ENCODE data around the gene PDZRN4. TPM values are rescaled to one million over a fixed set of nuclear protein-coding genes. Genes with fewer than 3 reads are reported as not detected.
A peak's percentile ranks its signal among the peaks of the same experiment; 100 is the strongest.
"Not testable (repeated sequence)": the region's sequence is repeated elsewhere in the genome, so short reads cannot be mapped to it uniquely, and the experiment has no call there.

PDZRN4 gene
- total and polyA plus RNA-seq, 9 donors: 1.5 to 5.0 (median 2.9) TPM

- no peaks in the 10 kb centered on the region for H3K36me3 ChIP-seq (ENCODE audit: control insufficient read depth, insufficient read depth, low read length)
- peaks cover 29% of the 10 kb centered on the region for H3K27me3 ChIP-seq (ENCODE audit: control insufficient read depth, insufficient read depth, low read length)
- WGBS (ENCODE audit: insufficient coverage): no CpG with 5 or more reads among the region's 3 CpGs
- DNase-seq: peak; percentile 78
- no peaks in the 10 kb centered on the region for H3K9me3 ChIP-seq (replicated peaks; ENCODE audit: control insufficient read depth, low read depth, low read length)
- H3K4me1 ChIP-seq (ENCODE audit: control insufficient read depth, insufficient read depth, low read length): peaks cover 12% of the 10 kb centered on the region
- H3K4me3 ChIP-seq (ENCODE audit: low read length): no peak overlapping the region
- no peak overlapping the region for H3K27ac ChIP-seq (ENCODE audit: low read length)
These were observed 2.1 kb upstream of the PDZRN4 start for GRCh38 chr12:41186026-41186425.

- Histone ChIP-seq H3K27ac (ENCODE audit: low read length) (no peak overlapping the region), H3K4me3 (ENCODE audit: low read length) (peak overlapping the region; percentile 1), H3K36me3 (ENCODE audit: control insufficient read depth, insufficient read depth, low read length) (no peaks in the 10 kb centered on the region), H3K9me3 (replicated peaks; ENCODE audit: control insufficient read depth, low read depth, low read length) (no peaks in the 10 kb centered on the region), H3K4me1 (ENCODE audit: control insufficient read depth, insufficient read depth, low read length) (peaks cover 12% of the 10 kb centered on the region), H3K27me3 (ENCODE audit: control insufficient read depth, insufficient read depth, low read length) (peaks cover 29% of the 10 kb centered on the region)
- WGBS (ENCODE audit: insufficient coverage): under 1% methylated on average over 29 of the region's 49 CpGs
- DNase-seq: no peak
These were observed 798 bp downstream of the PDZRN4 start for GRCh38 chr12:41188841-41189394.

- Histone ChIP-seq H3K27me3 (ENCODE audit: control insufficient read depth, insufficient read depth, low read length) (peaks cover 29% of the 10 kb centered on the region), H3K27ac (ENCODE audit: low read length) (no peak overlapping the region), H3K4me1 (ENCODE audit: control insufficient read depth, insufficient read depth, low read length) (peaks cover 12% of the 10 kb centered on the region), H3K9me3 (replicated peaks; ENCODE audit: control insufficient read depth, low read depth, low read length) (no peaks in the 10 kb centered on the region), H3K4me3 (ENCODE audit: low read length) (peak overlapping the region; percentile 2), H3K36me3 (ENCODE audit: control insufficient read depth, insufficient read depth, low read length) (no peaks in the 10 kb centered on the region)
- no peak for DNase-seq
- 1% methylated on average over 16 of the region's 34 CpGs for WGBS (ENCODE audit: insufficient coverage)
These were observed 1.5 kb downstream of the PDZRN4 start for GRCh38 chr12:41189395-41190251.

GRCh38 chr12:41190338-41190737 lies 2.2 kb downstream of the PDZRN4 start:
- H3K27ac ChIP-seq (ENCODE audit: low read length): no peak overlapping the region
- no peaks in the 10 kb centered on the region for H3K36me3 ChIP-seq (ENCODE audit: control insufficient read depth, insufficient read depth, low read length)
- H3K4me3 ChIP-seq (ENCODE audit: low read length): no peak overlapping the region
- WGBS (ENCODE audit: insufficient coverage): no CpG with 5 or more reads among the region's 5 CpGs
- H3K9me3 ChIP-seq (replicated peaks; ENCODE audit: control insufficient read depth, low read depth, low read length): no peaks in the 10 kb centered on the region
- peaks cover 12% of the 10 kb centered on the region for H3K4me1 ChIP-seq (ENCODE audit: control insufficient read depth, insufficient read depth, low read length)
- H3K27me3 ChIP-seq (ENCODE audit: control insufficient read depth, insufficient read depth, low read length): peaks cover 29% of the 10 kb centered on the region
- no peak for DNase-seq

- H3K36me3 ChIP-seq (ENCODE audit: control insufficient read depth, insufficient read depth, low read length); H3K4me3 ChIP-seq (ENCODE audit: low read length); DNase-seq; H3K27ac ChIP-seq (ENCODE audit: low read length); H3K9me3 ChIP-seq (replicated peaks; ENCODE audit: control insufficient read depth, low read depth, low read length): not testable (repeated sequence)
- H3K27me3 ChIP-seq (ENCODE audit: control insufficient read depth, insufficient read depth, low read length): peaks cover 29% of the 10 kb centered on the region
- peaks cover 12% of the 10 kb centered on the region for H3K4me1 ChIP-seq (ENCODE audit: control insufficient read depth, insufficient read depth, low read length)
- WGBS (ENCODE audit: insufficient coverage): no CpG with 5 or more reads among the region's 3 CpGs
These were observed 3.4 kb downstream of the PDZRN4 start for GRCh38 chr12:41191549-41191948.

- DNase-seq: no peak
- WGBS (ENCODE audit: insufficient coverage): no CpG with 5 or more reads among the region's 1 CpG
- H3K27me3 ChIP-seq (ENCODE audit: control insufficient read depth, insufficient read depth, low read length): peaks cover 15% of the 10 kb centered on the region
- H3K4me3 ChIP-seq (ENCODE audit: low read length): no peak overlapping the region
- no peak overlapping the region for H3K27ac ChIP-seq (ENCODE audit: low read length)
- H3K9me3 ChIP-seq (replicated peaks; ENCODE audit: control insufficient read depth, low read depth, low read length): no peaks in the 10 kb centered on the region
- no peaks in the 10 kb centered on the region for H3K36me3 ChIP-seq (ENCODE audit: control insufficient read depth, insufficient read depth, low read length)
- peaks cover 7% of the 10 kb centered on the region for H3K4me1 ChIP-seq (ENCODE audit: control insufficient read depth, insufficient read depth, low read length)
These were observed 5.2 kb downstream of the PDZRN4 start for GRCh38 chr12:41193311-41193710.

- no peaks in the 10 kb centered on the region for H3K36me3 ChIP-seq (ENCODE audit: control insufficient read depth, insufficient read depth, low read length)
- WGBS (ENCODE audit: insufficient coverage): 42% methylated on average over 1 of the region's 2 CpGs
- no peak overlapping the region for H3K4me3 ChIP-seq (ENCODE audit: low read length)
- no peaks in the 10 kb centered on the region for H3K9me3 ChIP-seq (replicated peaks; ENCODE audit: control insufficient read depth, low read depth, low read length)
- H3K27me3 ChIP-seq (ENCODE audit: control insufficient read depth, insufficient read depth, low read length): no peaks in the 10 kb centered on the region
- DNase-seq: no peak
- H3K27ac ChIP-seq (ENCODE audit: low read length): no peak overlapping the region
- H3K4me1 ChIP-seq (ENCODE audit: control insufficient read depth, insufficient read depth, low read length): no peaks in the 10 kb centered on the region
These were observed 13.9 kb downstream of the PDZRN4 start for GRCh38 chr12:41202051-41202450.

- Histone ChIP-seq H3K27ac (ENCODE audit: low read length) (no peak overlapping the region), H3K4me3 (ENCODE audit: low read length) (no peak overlapping the region), H3K27me3 (ENCODE audit: control insufficient read depth, insufficient read depth, low read length) (no peaks in the 10 kb centered on the region), H3K36me3 (ENCODE audit: control insufficient read depth, insufficient read depth, low read length) (no peaks in the 10 kb centered on the region), H3K4me1 (ENCODE audit: control insufficient read depth, insufficient read depth, low read length) (no peaks in the 10 kb centered on the region), H3K9me3 (replicated peaks; ENCODE audit: control insufficient read depth, low read depth, low read length) (no peaks in the 10 kb centered on the region)
- 67% methylated on average over 2 of the region's 4 CpGs for WGBS (ENCODE audit: insufficient coverage)
- DNase-seq: peak; percentile 39
These were observed 17.1 kb downstream of the PDZRN4 start for GRCh38 chr12:41205070-41205709.

GRCh38 chr12:41206298-41206697 lies 18.2 kb downstream of the PDZRN4 start:
- Histone ChIP-seq H3K4me1 (ENCODE audit: control insufficient read depth, insufficient read depth, low read length) (no peaks in the 10 kb centered on the region), H3K27me3 (ENCODE audit: control insufficient read depth, insufficient read depth, low read length) (no peaks in the 10 kb centered on the region), H3K27ac (ENCODE audit: low read length) (no peak overlapping the region), H3K9me3 (replicated peaks; ENCODE audit: control insufficient read depth, low read depth, low read length) (no peaks in the 10 kb centered on the region), H3K4me3 (ENCODE audit: low read length) (no peak overlapping the region), H3K36me3 (ENCODE audit: control insufficient read depth, insufficient read depth, low read length) (no peaks in the 10 kb centered on the region)
- no CpG with 5 or more reads among the region's 1 CpG for WGBS (ENCODE audit: insufficient coverage)
- DNase-seq: no peak

GRCh38 chr12:41211448-41211847 lies 23.3 kb downstream of the PDZRN4 start:
- WGBS (ENCODE audit: insufficient coverage): no CpG with 5 or more reads among the region's 3 CpGs

More at GRCh38 chr12:41211448-41211847, 23.3 kb downstream of the PDZRN4 start:
- Histone ChIP-seq H3K27me3 (ENCODE audit: control insufficient read depth, insufficient read depth, low read length) (no peaks in the 10 kb centered on the region), H3K27ac (ENCODE audit: low read length) (no peak overlapping the region), H3K36me3 (ENCODE audit: control insufficient read depth, insufficient read depth, low read length) (no peaks in the 10 kb centered on the region), H3K4me1 (ENCODE audit: control insufficient read depth, insufficient read depth, low read length) (no peaks in the 10 kb centered on the region), H3K9me3 (replicated peaks; ENCODE audit: control insufficient read depth, low read depth, low read length) (no peaks in the 10 kb centered on the region), H3K4me3 (ENCODE audit: low read length) (no peak overlapping the region)
- DNase-seq: no peak

Measured in muscle of leg (tissue), 11 donors.